MM.1S (cell line): ENCODE measurements around the gene SETD2.

Experiments used
- EZH2 ChIP-seq: fragments of 300-600 bp; sonication (generic); optimal IDR thresholded peaks from 2 replicates; pipeline ENCODE3; 2017; ENCODE audit warnings: low read depth, mild to moderate bottlenecking, antibody characterized with exemption, low read length, mixed read lengths
- EZH2phosphoT487 ChIP-seq: fragments of 300-600 bp; sonication (generic); IDR thresholded peaks from 2 replicates; pipeline ENCODE4 v1.6.1; 2018; ENCODE audit warnings: antibody characterized with exemption, low read length
- TF ChIP-seq, protein P1 (sequence below): fragments of 300-600 bp; sonication (generic); IDR thresholded peaks from 2 replicates; pipeline ENCODE4 v1.5.1; 2016; ENCODE audit warnings: antibody characterized with exemption, low read length, mixed read lengths

DNA sequence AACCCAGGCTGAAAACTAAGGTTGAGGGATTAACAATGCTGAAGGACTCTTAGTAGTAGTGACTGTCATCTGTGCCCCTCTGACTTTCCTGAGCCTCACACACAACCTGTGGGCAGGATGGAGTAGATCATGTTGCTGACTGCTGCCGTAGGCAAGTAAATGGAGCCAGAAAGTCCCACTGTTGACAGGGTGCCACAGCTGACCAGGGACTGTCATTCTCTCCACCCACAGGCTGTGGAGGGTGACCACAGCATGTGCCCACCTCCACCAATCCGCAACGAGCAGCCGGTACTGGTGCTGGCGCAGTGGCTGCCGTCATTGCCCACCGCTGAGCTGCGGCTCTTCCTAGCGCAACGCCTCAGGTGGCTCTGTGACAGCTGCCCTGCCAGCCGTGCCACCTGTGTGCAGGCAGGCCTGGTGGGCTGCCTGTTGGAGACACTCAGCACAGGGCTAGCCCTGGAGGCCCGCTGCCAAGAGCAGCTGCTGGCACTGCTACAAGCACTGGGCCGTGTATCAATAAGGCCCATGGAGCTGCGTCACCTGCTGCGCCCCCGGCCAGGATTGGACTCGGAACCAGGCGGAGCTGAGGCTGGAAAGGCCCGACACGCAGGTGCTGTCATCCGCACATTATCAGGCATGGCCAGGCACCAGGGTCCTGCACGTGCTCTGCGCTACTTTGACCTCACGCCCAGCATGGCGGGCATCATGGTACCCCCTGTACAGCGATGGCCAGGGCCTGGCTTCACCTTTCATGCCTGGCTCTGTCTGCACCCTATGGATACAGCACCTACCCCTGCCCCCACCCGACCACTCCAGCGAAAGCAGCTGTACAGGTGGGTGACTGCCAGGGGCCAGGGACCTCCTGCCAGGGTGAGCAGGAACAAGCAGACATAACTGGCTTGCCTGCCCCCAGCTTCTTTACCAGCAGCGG, 168.8 kb downstream of the SETD2 start:
- TF ChIP-seq EZH2 (no peak), EZH2phosphoT487 (no peak)
- TF ChIP-seq, protein P1, sequence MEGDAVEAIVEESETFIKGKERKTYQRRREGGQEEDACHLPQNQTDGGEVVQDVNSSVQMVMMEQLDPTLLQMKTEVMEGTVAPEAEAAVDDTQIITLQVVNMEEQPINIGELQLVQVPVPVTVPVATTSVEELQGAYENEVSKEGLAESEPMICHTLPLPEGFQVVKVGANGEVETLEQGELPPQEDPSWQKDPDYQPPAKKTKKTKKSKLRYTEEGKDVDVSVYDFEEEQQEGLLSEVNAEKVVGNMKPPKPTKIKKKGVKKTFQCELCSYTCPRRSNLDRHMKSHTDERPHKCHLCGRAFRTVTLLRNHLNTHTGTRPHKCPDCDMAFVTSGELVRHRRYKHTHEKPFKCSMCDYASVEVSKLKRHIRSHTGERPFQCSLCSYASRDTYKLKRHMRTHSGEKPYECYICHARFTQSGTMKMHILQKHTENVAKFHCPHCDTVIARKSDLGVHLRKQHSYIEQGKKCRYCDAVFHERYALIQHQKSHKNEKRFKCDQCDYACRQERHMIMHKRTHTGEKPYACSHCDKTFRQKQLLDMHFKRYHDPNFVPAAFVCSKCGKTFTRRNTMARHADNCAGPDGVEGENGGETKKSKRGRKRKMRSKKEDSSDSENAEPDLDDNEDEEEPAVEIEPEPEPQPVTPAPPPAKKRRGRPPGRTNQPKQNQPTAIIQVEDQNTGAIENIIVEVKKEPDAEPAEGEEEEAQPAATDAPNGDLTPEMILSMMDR, result no peak
